ENCODE data around the gene CFAP119.

DNA sequence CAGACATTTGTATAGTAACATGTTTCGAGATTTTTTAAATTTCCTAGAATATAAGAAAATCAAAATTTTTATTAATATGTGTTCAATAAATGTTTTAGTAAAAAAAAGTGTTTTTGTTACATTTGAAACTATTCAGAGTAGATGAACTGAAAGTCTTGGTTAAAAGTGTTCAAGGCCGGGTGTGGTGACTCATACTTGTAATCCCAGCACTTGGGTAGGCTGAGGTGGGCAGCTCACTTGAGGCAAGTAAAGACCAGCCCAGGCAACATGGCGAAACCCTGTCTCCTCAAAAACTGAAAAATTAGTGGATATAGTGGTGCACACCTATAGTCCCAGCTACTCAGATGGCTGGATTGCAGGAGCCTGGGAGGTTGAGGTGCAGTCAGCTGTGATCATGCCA, 30.5 kb downstream of the CFAP119 start:
- TF ChIP-seq CTCF (optimal IDR thresholded peaks at IDR 0.05 in 1 of 3, IDR thresholded peaks at IDR 0.05 in 1 of 3, conservative IDR thresholded peaks at IDR 0.05 in 1 of 3; ENCODE audit: extremely low read depth in 1 of 3, insufficient read depth in 2 of 3, low read length in 3 of 3), result no peak
- no peak for TF ChIP-seq EZH2 (IDR thresholded peaks at IDR 0.05; ENCODE audit: low read length)
